HCT116 (cell line): ENCODE measurements around the gene BTF3. TPM values are rescaled to one million over a fixed set of nuclear protein-coding genes. Genes with fewer than 3 reads are reported as not detected.

Experiments
- ATAC-seq: fragments of 200-7000 bp; cut with Tn5 transposase; 2 replicates; pipeline ENCODE4 v1.9.1; 2020; ENCODE audit warnings: mild to moderate bottlenecking, moderate library complexity
- BruUV-seq: library from RNA; stranded (reverse); fragments of 400-500 nt; replicated peaks from 2 replicates; lab custom pipeline; 2021; lab: Mats Ljungman, UMichigan
- CTCF ChIA-PET: fragments of 300-600 bp; sonication (Branson Sonifier 250); formaldehyde crosslinking; loops from one replicate; lab custom pipeline; 2021; ENCODE audit warnings: antibody characterized with exemption; lab: Charles Lee
- POLR2A ChIA-PET: fragments of 300-600, 350-600 bp; sonication (Branson Sonifier 250); formaldehyde crosslinking; loops from one replicate; lab custom pipeline; 2021; ENCODE audit warnings: antibody characterized with exemption; lab: Charles Lee
- RAD21 ChIA-PET, 2 experiments: fragments of 300-600 bp; sonication (Branson Sonifier 250); formaldehyde crosslinking; loops; one replicate each; lab custom pipeline; 2023; ENCODE audit warnings: low total read pairs in 2 of 2; ENCODE audit not compliant: uncharacterized antibody in 2 of 2, unreplicated experiment in 2 of 2, low non-redundant PET in 1 of 2; lab: Charles Lee
- DNase-seq: peaks from one replicate; pipeline ENCODE4 v3.0.0-alpha.2; 2010; ENCODE audit warnings: low read depth, low spot score
- H2AFZ ChIP-seq: fragments of 200-600 bp; shearing (Covaris generic), sonication (generic); 2 replicates; pipeline ENCODE4 v1.6.1; 2017; ENCODE audit warnings: low read depth, mixed run types, mixed read lengths, antibody characterized with exemption, low read length; ENCODE audit not compliant: poor library complexity, severe bottlenecking
- H3K27ac ChIP-seq: 2 replicates; pipeline ENCODE4 v1.5.1; 2012; ENCODE audit warnings: low read depth, low read length
- H3K27me3 ChIP-seq: fragments of 200-600 bp; sonication (generic); 2 replicates; pipeline ENCODE4 v1.6.1; 2016; ENCODE audit warnings: mixed run types, low read length, mixed read lengths; ENCODE audit not compliant: insufficient read depth
- H3K36me3 ChIP-seq, 2 experiments: fragments of 200-500 bp in 1 of 2; fragments of 200-600 bp in 1 of 2; sonication (Bioruptor generic) in 1 of 2; sonication (generic) in 1 of 2; 2 replicates each; pipeline versions ENCODE4 v1.5.1 to v1.6.1; 2014 to 2016; ENCODE audit warnings: low read length in 2 of 2, inconsistent platforms in 1 of 2, mixed read lengths in 1 of 2, mixed run types in 1 of 2; ENCODE audit not compliant: insufficient read depth in 2 of 2, control insufficient read depth in 1 of 2
- H3K4me1 ChIP-seq, 2 experiments: fragments of 200-600 bp in 1 of 2; sonication (generic) in 1 of 2; 2 replicates each; pipeline versions ENCODE4 v1.5.1 to v1.6.1; 2012 to 2017; ENCODE audit warnings: low read length in 2 of 2, inconsistent platforms in 1 of 2, mild to moderate bottlenecking in 1 of 2, mixed read lengths in 1 of 2, mixed run types in 1 of 2, moderate library complexity in 1 of 2; ENCODE audit not compliant: insufficient read depth in 2 of 2, control insufficient read depth in 1 of 2
- H3K4me2 ChIP-seq: fragments of 200-600 bp; sonication (generic); 2 replicates; pipeline ENCODE4 v1.6.1; 2017; ENCODE audit warnings: mixed run types, low read length, mixed read lengths
- H3K4me3 ChIP-seq, 2 experiments: fragments of 200-600 bp in 1 of 2; sonication (generic) in 1 of 2; replicated peaks in 1 of 2; 2 replicates each; pipeline ENCODE4 v1.5.1; 2011 to 2016; ENCODE audit warnings: low read length in 2 of 2, control low read depth in 1 of 2, low read depth in 1 of 2, mild to moderate bottlenecking in 1 of 2, mixed read lengths in 1 of 2, mixed run types in 1 of 2
- H3K79me2 ChIP-seq: fragments of 200-600 bp; sonication (generic); 2 replicates; pipeline ENCODE4 v1.6.1; 2017; ENCODE audit warnings: mild to moderate bottlenecking, mixed run types, low read length, moderate library complexity, mixed read lengths; ENCODE audit not compliant: insufficient read depth
- H3K9ac ChIP-seq: fragments of 200-600 bp; sonication (generic); 2 replicates; pipeline ENCODE4 v1.6.1; 2016; ENCODE audit warnings: low read length, mixed read lengths
- H3K9me2 ChIP-seq: fragments of 200-600 bp; sonication (generic), shearing (Covaris generic); 2 replicates; pipeline ENCODE4 v1.6.1; 2017; ENCODE audit warnings: mixed run types, mild to moderate bottlenecking, moderate library complexity; ENCODE audit not compliant: insufficient read depth
- H3K9me3 ChIP-seq, 2 experiments: fragments of 200-500 bp in 1 of 2; fragments of 200-600 bp in 1 of 2; sonication (Bioruptor generic) in 1 of 2; sonication (generic) in 1 of 2; 2 replicates each; pipeline ENCODE4 v1.6.1; 2014 to 2017; ENCODE audit warnings: low read length in 2 of 2, mixed read lengths in 2 of 2, inconsistent platforms in 1 of 2, low read depth in 1 of 2, mild to moderate bottlenecking in 1 of 2, mixed run types in 1 of 2, moderate library complexity in 1 of 2; ENCODE audit not compliant: control insufficient read depth in 1 of 2, insufficient read depth in 1 of 2
- H4K20me1 ChIP-seq: fragments of 200-600 bp; sonication (generic), shearing (Covaris generic); 2 replicates; pipeline ENCODE4 v1.6.1; 2017; ENCODE audit warnings: mixed run types, mild to moderate bottlenecking, moderate library complexity; ENCODE audit not compliant: insufficient read depth
- CBX3 ChIP-seq: IDR thresholded peaks from 2 replicates; pipeline ENCODE4 v1.6.1; 2012; ENCODE audit warnings: low read depth
- CEBPB ChIP-seq: IDR thresholded peaks from 2 replicates; pipeline ENCODE4 v1.6.1; 2012; ENCODE audit warnings: low read depth
- CTCF ChIP-seq, 3 experiments: fragments of 200-600 bp in 1 of 3; sonication (generic) in 1 of 3; IDR thresholded peaks in 2 of 3; conservative IDR thresholded peaks in 1 of 3; 2 replicates each; pipeline ENCODE4 v1.5.1; 2012 to 2017; ENCODE audit warnings: low read depth in 2 of 3, low read length in 2 of 3, antibody characterized with exemption in 1 of 3, borderline replicate concordance in 1 of 3, control low read depth in 1 of 3, mild to moderate bottlenecking in 1 of 3, mixed read lengths in 1 of 3, mixed run types in 1 of 3, moderate library complexity in 1 of 3; ENCODE audit not compliant: insufficient read depth in 1 of 3
- EGR1 ChIP-seq: IDR thresholded peaks from 2 replicates; pipeline ENCODE4 v1.6.1; 2012; ENCODE audit warnings: low read depth
- EZH2 ChIP-seq: fragments of 200-600 bp; sonication (generic); IDR thresholded peaks from 2 replicates; pipeline ENCODE4 v1.6.1; 2017; ENCODE audit warnings: antibody characterized with exemption, mixed run types
- EZH2phosphoT487 ChIP-seq: fragments of 200-600 bp; IDR thresholded peaks from 2 replicates; pipeline ENCODE4 v1.6.1; 2018; ENCODE audit warnings: antibody characterized with exemption, borderline replicate concordance
- FOSL1 ChIP-seq: IDR thresholded peaks from 2 replicates; pipeline ENCODE4 v1.6.1; 2012; ENCODE audit warnings: low read depth
- MAX ChIP-seq: IDR thresholded peaks from 2 replicates; pipeline ENCODE4 v1.6.1; 2012
- POLR2A ChIP-seq: IDR thresholded peaks from 2 replicates; pipeline ENCODE4 v1.7.0; 2011; ENCODE audit warnings: borderline replicate concordance; ENCODE audit not compliant: insufficient read depth, insufficient read length; ENCODE audit errors: extremely low read depth
- RAD21 ChIP-seq: IDR thresholded peaks from 2 replicates; pipeline ENCODE4 v1.6.1; 2012; ENCODE audit warnings: low read depth, mild to moderate bottlenecking
- SIN3A ChIP-seq: IDR thresholded peaks from 2 replicates; pipeline ENCODE4 v1.6.1; 2012; ENCODE audit warnings: low read depth
- SRF ChIP-seq: IDR thresholded peaks from 2 replicates; pipeline ENCODE4 v1.6.1; 2012; ENCODE audit warnings: low read depth
- TCF7L2 ChIP-seq: IDR thresholded peaks from 2 replicates; pipeline ENCODE4 v1.7.0; 2011; ENCODE audit warnings: borderline replicate concordance, inconsistent platforms; ENCODE audit not compliant: insufficient read depth, insufficient read length; ENCODE audit errors: extremely low read depth
- ZBTB33 ChIP-seq: IDR thresholded peaks from 2 replicates; pipeline ENCODE4 v1.6.1; 2011; ENCODE audit warnings: mild to moderate bottlenecking, low read length, moderate library complexity; ENCODE audit not compliant: insufficient replicate concordance; ENCODE audit errors: extremely low read depth
- ZFX ChIP-seq: fragments of 450-650 bp; IDR thresholded peaks from 2 replicates; pipeline ENCODE4 v1.6.1; 2017
- intact Hi-C: fragments of 100-400 bp; cut with micrococcal nuclease; formaldehyde crosslinking; loops from 2 replicates; pipeline ENCODE4 v1.10.0; 2022
- total RNA-seq: library from RNA; stranded (reverse); gene quantifications from one replicate; pipeline ENCODE4 v1.2.1, GENCODE V29; 2021; ENCODE audit not compliant: unreplicated experiment

Gene BTF3
- total RNA-seq, 1 experiment from 2014 or later: 868 TPM

- TF ChIP-seq FOSL1: no peak
- TF ChIP-seq SIN3A: no peak
- no peak for TF ChIP-seq POLR2A
- TF ChIP-seq MAX: peak; percentile 49
- no peak for TF ChIP-seq TCF7L2
- TF ChIP-seq EGR1: no peak
- 0 out of 2 replicates have a peak, but pooled peaks have one; percentile 43 for TF ChIP-seq CBX3
- no peak for TF ChIP-seq ZBTB33
- TF ChIP-seq SRF: no peak
- no peak for TF ChIP-seq ZFX
- TF ChIP-seq CTCF (IDR thresholded peaks at IDR 0.05 in 2 of 3, conservative IDR thresholded peaks at IDR 0.05 in 1 of 3; ENCODE audit: borderline replicate concordance in 1 of 3, insufficient read depth in 1 of 3, low read depth in 2 of 3, low read length in 2 of 3): peak; percentile 65 to 85 (median 82); a peak in 5 of 6 replicates
- TF ChIP-seq CEBPB: no peak
- no peak for TF ChIP-seq EZH2
- TF ChIP-seq RAD21: peak; percentile 83
- no peak for TF ChIP-seq EZH2phosphoT487
- ChIA-PET POLR2A (no interaction called here), CTCF (interaction anchor here (0.7 to 2.4 kb wide), 5 partner anchors 9 to 172 kb away, joined by 3 to 14 read pairs (median 3); no protein-coding TSS in a partner anchor), RAD21 (interaction anchor here in 1 of 2 experiments (0.7 kb wide), 1 partner anchor 43 kb away, joined by 3 read pairs; no protein-coding TSS in a partner anchor)
- peak overlapping the region; percentile 59 for H2AFZ ChIP-seq
- H3K4me3 ChIP-seq: peak overlapping the region; percentile 15 to 17; a peak in 2 of 4 replicates
- intact Hi-C loops: loop anchor here (1.0 kb wide), 2 partner anchors 18 to 273 kb away; no protein-coding TSS in a partner anchor
- H3K36me3 ChIP-seq: no peaks in the 10 kb centered on the region
- H3K9me3 ChIP-seq: no peaks in the 10 kb centered on the region
- BruUV-seq: no TSS peak
- no peak overlapping the region for H3K27ac ChIP-seq
- no peak overlapping the region for H3K9ac ChIP-seq
- no peaks in the 10 kb centered on the region for H3K27me3 ChIP-seq
- ATAC-seq: peak; percentile 99
- no peaks in the 10 kb centered on the region for H3K9me2 ChIP-seq
- peak; percentile 85 for DNase-seq
- no peaks in the 10 kb centered on the region for H3K79me2 ChIP-seq
- H3K4me1 ChIP-seq: peaks cover 8 to 10% of the 10 kb centered on the region in 2 experiments; a peak in 2 of 4 replicates
- H3K4me2 ChIP-seq: peak overlapping the region; percentile 52
- no peaks in the 10 kb centered on the region for H4K20me1 ChIP-seq
These were observed 21.5 kb downstream of the BTF3 start for GRCh38 chr5:73519531-73520283.
